Measurements from ENCODE around the gene HDAC3.

The HDAC3 gene

DNA sequence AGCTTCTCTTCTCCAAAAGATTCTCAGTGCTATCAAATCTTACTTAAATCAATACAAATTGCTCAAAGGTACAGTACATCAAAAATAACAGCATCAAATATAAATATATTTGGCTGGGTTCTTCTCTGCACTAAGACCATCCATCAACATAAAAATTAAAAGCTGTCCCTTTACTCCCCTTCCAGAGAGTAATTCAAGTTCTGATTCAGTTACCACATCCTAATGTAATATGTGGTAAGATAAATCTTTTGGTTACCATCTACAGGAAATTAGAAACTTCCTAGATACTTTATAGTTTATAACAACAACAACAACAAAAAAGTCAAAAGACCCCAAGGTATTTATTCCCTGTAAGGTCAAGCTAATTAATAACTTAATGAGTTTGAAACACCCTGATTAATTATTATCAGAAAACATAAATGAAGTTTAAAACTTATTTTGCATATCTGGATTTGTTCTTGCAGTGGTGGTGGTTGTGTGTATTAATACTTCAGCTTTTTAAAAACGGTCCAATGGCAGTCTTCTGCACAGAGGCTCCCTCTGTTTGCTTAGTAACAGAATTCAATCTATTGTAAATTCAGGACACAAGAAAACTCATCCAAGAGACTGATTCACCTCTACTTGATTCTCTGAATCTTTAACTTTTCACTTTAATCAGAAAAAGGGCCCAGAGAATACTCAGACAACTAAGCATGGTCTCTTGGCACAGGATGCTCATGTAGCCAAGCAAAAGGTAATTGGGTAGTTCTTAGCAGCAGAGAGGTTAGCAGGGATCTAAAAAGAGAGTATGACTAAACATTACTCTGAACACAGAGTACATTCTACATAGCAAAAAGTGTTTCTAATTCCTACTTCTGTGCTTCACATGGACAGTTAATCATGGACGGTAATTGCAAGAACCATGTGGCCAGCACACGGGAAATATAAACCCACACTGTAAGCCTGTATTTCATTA lies 38.0 kb downstream of the HDAC3 start:
- no peaks in the 10 kb centered on the region for H3K27me3 ChIP-seq (replicated peaks in 2 of 5; ENCODE audit: control insufficient read depth in 4 of 5, insufficient read depth in 5 of 5, low read length in 4 of 5)
- no CpG with 5 or more reads among the region's 3 CpGs for WGBS (ENCODE audit: insufficient coverage)
- ChIA-PET POLR2A (interaction anchor here (0.5 to 1.3 kb wide), 3 partner anchors 11 to 894 kb away, joined by 3 to 6 read pairs (median 4); no protein-coding TSS in a partner anchor), CTCF (interaction anchor here (0.9 to 9.0 kb wide), 12 partner anchors 8 to 38 kb away, joined by 3 to 88 read pairs (median 4); partner anchors contain the start of genes DIAPH1, HDAC3 and RELL2)
- no peak overlapping the region for H3K4me3 ChIP-seq (ENCODE audit: control insufficient read depth in 1 of 7, extremely low read depth in 1 of 7, insufficient read depth in 4 of 7, low read depth in 2 of 7, low read length in 6 of 7)
- peaks cover under 1 to 19% (median 3%) of the 10 kb centered on the region in 4 experiments for H3K4me1 ChIP-seq (ENCODE audit: control extremely low read depth in 1 of 4, control insufficient read depth in 4 of 4, insufficient read depth in 4 of 4, low read length in 3 of 4)
- H3K9me3 ChIP-seq (ENCODE audit: control extremely low read depth in 1 of 5, control insufficient read depth in 4 of 5, insufficient read depth in 2 of 5, low read depth in 1 of 5, low read length in 4 of 5): peaks cover 0 to 14% (median 2%) of the 10 kb centered on the region in 5 experiments
- H3K27ac ChIP-seq (ENCODE audit: insufficient read depth in 1 of 2, low read depth in 1 of 2, low read length in 2 of 2, poor library complexity in 1 of 2, severe bottlenecking in 2 of 2): no peak overlapping the region
- DNase-seq: peak in 1 of 3 donors; percentile 24
- H3K36me3 ChIP-seq (ENCODE audit: control insufficient read depth in 4 of 4, insufficient read depth in 4 of 4, low read length in 3 of 4): peaks cover 0 to 32% (median 7%) of the 10 kb centered on the region in 4 experiments

DNA sequence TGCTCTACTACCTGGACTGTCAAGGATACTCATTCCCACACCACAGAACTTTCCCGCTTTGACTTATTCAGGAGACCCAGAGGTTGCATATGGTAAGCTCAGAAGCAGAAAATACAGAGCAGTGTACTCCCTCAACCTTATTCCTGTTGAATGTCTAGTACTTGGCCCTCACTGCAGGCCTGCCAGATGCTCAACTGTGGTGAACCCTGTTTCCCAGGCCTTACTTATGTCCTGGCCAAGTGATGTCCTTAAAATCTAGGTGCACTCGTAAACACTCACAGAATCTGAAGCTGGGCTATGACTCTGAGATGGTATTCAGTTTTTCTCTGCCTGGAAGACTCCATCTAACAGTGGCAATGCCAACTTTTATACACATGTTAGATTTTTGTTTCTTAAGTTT lies 38.8 kb downstream of the HDAC3 start:
- no peaks in the 10 kb centered on the region for H3K27me3 ChIP-seq (replicated peaks in 2 of 5; ENCODE audit: control insufficient read depth in 4 of 5, insufficient read depth in 5 of 5, low read length in 4 of 5)
- WGBS (ENCODE audit: insufficient coverage): 94% methylated on average over 2 of the region's 2 CpGs
- peaks cover 0 to 27% (median 10%) of the 10 kb centered on the region in 4 experiments for H3K36me3 ChIP-seq (ENCODE audit: control insufficient read depth in 4 of 4, insufficient read depth in 4 of 4, low read length in 3 of 4)
- H3K27ac ChIP-seq (ENCODE audit: insufficient read depth in 1 of 2, low read depth in 1 of 2, low read length in 2 of 2, poor library complexity in 1 of 2, severe bottlenecking in 2 of 2): no peak overlapping the region
- no peak overlapping the region for H3K4me3 ChIP-seq (ENCODE audit: control insufficient read depth in 1 of 7, extremely low read depth in 1 of 7, insufficient read depth in 4 of 7, low read depth in 2 of 7, low read length in 6 of 7)
- H3K9me3 ChIP-seq (ENCODE audit: control extremely low read depth in 1 of 5, control insufficient read depth in 4 of 5, insufficient read depth in 2 of 5, low read depth in 1 of 5, low read length in 4 of 5): peaks cover 0 to 9% (median 2%) of the 10 kb centered on the region in 5 experiments
- ChIA-PET CTCF (interaction anchor here (0.9 to 9.0 kb wide), 10 partner anchors 10 to 38 kb away, joined by 3 to 88 read pairs (median 4); partner anchors contain the start of genes DIAPH1, HDAC3 and RELL2), POLR2A (interaction anchor here (1.3 kb wide), 1 partner anchor 22 kb away, joined by 4 read pairs; no protein-coding TSS in a partner anchor)
- H3K4me1 ChIP-seq (ENCODE audit: control extremely low read depth in 1 of 4, control insufficient read depth in 4 of 4, insufficient read depth in 4 of 4, low read length in 3 of 4): peaks cover 0 to 19% (median 5%) of the 10 kb centered on the region in 4 experiments
- DNase-seq: no peak

DNA sequence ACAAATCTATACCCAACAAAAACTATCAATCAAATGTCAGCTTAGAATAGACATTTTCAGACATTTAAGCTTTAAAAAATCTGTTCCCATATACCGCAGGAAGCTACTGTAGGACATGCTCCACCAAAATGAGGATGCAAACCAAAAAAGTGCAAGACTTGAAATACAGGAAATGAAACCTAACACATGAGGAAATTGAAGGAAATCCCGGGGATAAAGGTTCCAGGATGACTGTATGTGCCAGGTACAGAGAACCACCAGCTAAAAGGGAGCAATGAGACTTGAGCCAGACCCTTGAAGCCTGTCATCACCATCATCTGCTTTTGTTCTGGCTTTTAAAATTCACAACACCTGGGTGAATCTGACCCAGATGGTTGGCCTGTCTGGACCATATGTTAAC lies 39.3 kb downstream of the HDAC3 start:
- H3K27ac ChIP-seq (ENCODE audit: insufficient read depth in 1 of 2, low read depth in 1 of 2, low read length in 2 of 2, poor library complexity in 1 of 2, severe bottlenecking in 2 of 2): no peak overlapping the region
- H3K36me3 ChIP-seq (ENCODE audit: control insufficient read depth in 4 of 4, insufficient read depth in 4 of 4, low read length in 3 of 4): peaks cover 0 to 25% (median 9%) of the 10 kb centered on the region in 4 experiments
- no peak overlapping the region for H3K4me3 ChIP-seq (ENCODE audit: control insufficient read depth in 1 of 7, extremely low read depth in 1 of 7, insufficient read depth in 4 of 7, low read depth in 2 of 7, low read length in 6 of 7)
- peaks cover 0 to 21% (median 6%) of the 10 kb centered on the region in 4 experiments for H3K4me1 ChIP-seq (ENCODE audit: control extremely low read depth in 1 of 4, control insufficient read depth in 4 of 4, insufficient read depth in 4 of 4, low read length in 3 of 4)
- CTCF ChIA-PET: interaction anchor here (1.1 to 9.0 kb wide), 4 partner anchors 10 to 30 kb away, joined by 3 to 88 read pairs (median 4); partner anchors contain the start of gene DIAPH1
- 85% methylated on average over 2 of the region's 2 CpGs for WGBS (ENCODE audit: insufficient coverage)
- DNase-seq: no peak
- no peaks in the 10 kb centered on the region for H3K27me3 ChIP-seq (replicated peaks in 2 of 5; ENCODE audit: control insufficient read depth in 4 of 5, insufficient read depth in 5 of 5, low read length in 4 of 5)
- H3K9me3 ChIP-seq (ENCODE audit: control extremely low read depth in 1 of 5, control insufficient read depth in 4 of 5, insufficient read depth in 2 of 5, low read depth in 1 of 5, low read length in 4 of 5): peaks cover 0 to 7% (median 2%) of the 10 kb centered on the region in 5 experiments
- POLR2A ChIA-PET: interaction anchor here (1.3 kb wide), 1 partner anchor 22 kb away, joined by 4 read pairs; no protein-coding TSS in a partner anchor

DNA sequence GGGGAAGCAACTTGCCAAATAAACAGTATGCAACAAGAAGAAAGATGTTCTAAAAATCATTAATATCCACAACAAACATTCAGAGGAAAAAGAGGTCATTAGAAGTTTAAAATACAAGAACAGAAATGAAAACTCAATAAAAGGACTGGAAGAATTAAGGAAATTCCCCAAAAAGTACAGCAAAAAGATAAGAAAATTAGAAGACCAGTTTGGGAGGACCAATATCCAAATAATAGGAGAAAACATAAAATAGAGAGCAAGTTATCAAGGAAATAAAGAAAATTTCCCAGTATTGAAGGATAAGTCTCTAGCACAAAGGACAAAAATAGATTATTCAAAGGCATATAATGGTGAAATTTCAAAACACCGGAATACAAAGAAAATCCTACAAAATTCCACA lies 39.8 kb downstream of the HDAC3 start:
- Histone ChIP-seq H3K9me3 (ENCODE audit: control extremely low read depth in 1 of 5, control insufficient read depth in 4 of 5, insufficient read depth in 2 of 5, low read depth in 1 of 5, low read length in 4 of 5) (peaks cover 0 to 7% (median 2%) of the 10 kb centered on the region in 5 experiments), H3K4me1 (ENCODE audit: control extremely low read depth in 1 of 4, control insufficient read depth in 4 of 4, insufficient read depth in 4 of 4, low read length in 3 of 4) (peaks cover 0 to 24% (median 7%) of the 10 kb centered on the region in 4 experiments), H3K27me3 (replicated peaks in 2 of 5; ENCODE audit: control insufficient read depth in 4 of 5, insufficient read depth in 5 of 5, low read length in 4 of 5) (no peaks in the 10 kb centered on the region), H3K4me3 (ENCODE audit: control insufficient read depth in 1 of 7, extremely low read depth in 1 of 7, insufficient read depth in 4 of 7, low read depth in 2 of 7, low read length in 6 of 7) (no peak overlapping the region), H3K36me3 (ENCODE audit: control insufficient read depth in 4 of 4, insufficient read depth in 4 of 4, low read length in 3 of 4) (peaks cover 0 to 24% (median 9%) of the 10 kb centered on the region in 4 experiments), H3K27ac (ENCODE audit: insufficient read depth in 1 of 2, low read depth in 1 of 2, low read length in 2 of 2, poor library complexity in 1 of 2, severe bottlenecking in 2 of 2) (no peak overlapping the region)
- no CpG with 5 or more reads among the region's 1 CpG for WGBS (ENCODE audit: insufficient coverage)
- ChIA-PET POLR2A (no interaction called here), CTCF (interaction anchor here (0.7 to 9.0 kb wide), 2 partner anchors 22 to 35 kb away, joined by 3 to 88 read pairs; partner anchors contain the start of gene DIAPH1)
- no peak for DNase-seq

DNA sequence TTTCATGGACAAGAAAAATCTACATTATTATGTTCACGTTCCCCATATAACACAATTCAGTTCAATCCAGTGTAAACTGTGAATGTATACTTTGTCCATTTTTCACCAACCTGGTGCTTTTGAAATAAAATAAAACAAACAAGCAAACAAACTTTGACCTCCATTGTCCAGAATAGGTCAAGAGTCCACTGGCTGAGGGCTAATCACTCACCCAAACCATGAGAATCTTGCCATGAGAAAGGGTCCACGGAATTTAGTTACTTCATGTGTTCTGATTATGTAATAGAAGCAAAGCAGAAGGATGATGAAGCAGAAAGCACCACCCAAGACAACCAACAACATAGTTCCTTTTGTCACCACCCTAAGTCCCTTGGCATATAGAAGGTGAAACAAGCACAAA lies 46.5 kb downstream of the HDAC3 start:
- CTCF ChIA-PET: interaction anchor here (0.9 to 8.4 kb wide), 6 partner anchors 9 to 40 kb away, joined by 4 to 281 read pairs (median 16); partner anchors contain the start of gene DIAPH1
- peaks cover 0 to 18% (median 10%) of the 10 kb centered on the region in 4 experiments for H3K4me1 ChIP-seq (ENCODE audit: control extremely low read depth in 1 of 4, control insufficient read depth in 4 of 4, insufficient read depth in 4 of 4, low read length in 3 of 4)
- POLR2A ChIA-PET: no interaction called here
- H3K36me3 ChIP-seq (ENCODE audit: control insufficient read depth in 4 of 4, insufficient read depth in 4 of 4, low read length in 3 of 4): peaks cover 16 to 51% (median 21%) of the 10 kb centered on the region in 4 experiments
- no peaks in the 10 kb centered on the region for H3K27me3 ChIP-seq (replicated peaks in 2 of 5; ENCODE audit: control insufficient read depth in 4 of 5, insufficient read depth in 5 of 5, low read length in 4 of 5)
- no peak overlapping the region for H3K4me3 ChIP-seq (ENCODE audit: control insufficient read depth in 1 of 7, extremely low read depth in 1 of 7, insufficient read depth in 4 of 7, low read depth in 2 of 7, low read length in 6 of 7)
- H3K9me3 ChIP-seq (ENCODE audit: control extremely low read depth in 1 of 5, control insufficient read depth in 4 of 5, insufficient read depth in 2 of 5, low read depth in 1 of 5, low read length in 4 of 5): no peaks in the 10 kb centered on the region
- 100% methylated on average over 1 of the region's 2 CpGs for WGBS (ENCODE audit: insufficient coverage)
- H3K27ac ChIP-seq (ENCODE audit: insufficient read depth in 1 of 2, low read depth in 1 of 2, low read length in 2 of 2, poor library complexity in 1 of 2, severe bottlenecking in 2 of 2): no peak overlapping the region
- DNase-seq: peak in 2 of 3 donors; percentile 53 to 61

DNA sequence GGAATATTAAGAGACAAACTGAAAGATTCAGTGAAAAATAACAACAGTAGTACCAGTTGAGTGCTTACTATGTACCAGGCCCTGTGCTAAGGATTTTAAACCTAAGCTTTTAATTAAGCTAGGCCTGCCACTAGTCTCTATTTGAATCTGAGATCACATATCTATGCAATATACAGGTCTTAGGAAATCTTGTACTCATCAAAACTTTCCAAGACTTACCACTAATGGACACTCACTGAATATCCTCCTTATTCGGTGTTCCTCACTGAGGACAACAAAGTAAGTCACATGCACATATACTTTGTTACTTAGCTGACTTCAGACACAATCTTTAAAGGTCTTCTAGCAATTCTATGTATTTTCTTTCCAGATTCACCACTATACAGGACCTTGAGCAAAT lies 50.4 kb downstream of the HDAC3 start:
- ChIA-PET CTCF (interaction anchor here (1.0 to 2.0 kb wide), 2 partner anchors 31 to 34 kb away, joined by 5 to 6 read pairs; no protein-coding TSS in a partner anchor), POLR2A (no interaction called here)
- H3K9me3 ChIP-seq (ENCODE audit: control extremely low read depth in 1 of 5, control insufficient read depth in 4 of 5, insufficient read depth in 2 of 5, low read depth in 1 of 5, low read length in 4 of 5): no peaks in the 10 kb centered on the region
- H3K27me3 ChIP-seq (replicated peaks in 2 of 5; ENCODE audit: control insufficient read depth in 4 of 5, insufficient read depth in 5 of 5, low read length in 4 of 5): no peaks in the 10 kb centered on the region
- peaks cover 25 to 77% (median 40%) of the 10 kb centered on the region in 4 experiments for H3K36me3 ChIP-seq (ENCODE audit: control insufficient read depth in 4 of 4, insufficient read depth in 4 of 4, low read length in 3 of 4)
- no peak overlapping the region for H3K4me3 ChIP-seq (ENCODE audit: control insufficient read depth in 1 of 7, extremely low read depth in 1 of 7, insufficient read depth in 4 of 7, low read depth in 2 of 7, low read length in 6 of 7)
- 83% methylated on average over 1 of the region's 1 CpG for WGBS (ENCODE audit: insufficient coverage)
- H3K4me1 ChIP-seq (ENCODE audit: control extremely low read depth in 1 of 4, control insufficient read depth in 4 of 4, insufficient read depth in 4 of 4, low read length in 3 of 4): peaks cover 0 to 13% (median 3%) of the 10 kb centered on the region in 4 experiments
- no peak overlapping the region for H3K27ac ChIP-seq (ENCODE audit: insufficient read depth in 1 of 2, low read depth in 1 of 2, low read length in 2 of 2, poor library complexity in 1 of 2, severe bottlenecking in 2 of 2)
- DNase-seq: no peak

Measured in common myeloid progenitor, CD34-positive (primary cell).